GM18508 (cell line): ENCODE results near the gene PDHA1.
A peak's percentile ranks its signal among the peaks of the same experiment; 100 is the strongest.

Experiments used
- ATAC-seq: cut with Tn5 transposase; IDR thresholded peaks from one replicate; pipeline ENCODE4 v1.9.1; 2021; ENCODE audit warnings: moderate number of reproducible peaks; ENCODE audit not compliant: insufficient read depth, unreplicated experiment

PDHA1 gene

DNA sequence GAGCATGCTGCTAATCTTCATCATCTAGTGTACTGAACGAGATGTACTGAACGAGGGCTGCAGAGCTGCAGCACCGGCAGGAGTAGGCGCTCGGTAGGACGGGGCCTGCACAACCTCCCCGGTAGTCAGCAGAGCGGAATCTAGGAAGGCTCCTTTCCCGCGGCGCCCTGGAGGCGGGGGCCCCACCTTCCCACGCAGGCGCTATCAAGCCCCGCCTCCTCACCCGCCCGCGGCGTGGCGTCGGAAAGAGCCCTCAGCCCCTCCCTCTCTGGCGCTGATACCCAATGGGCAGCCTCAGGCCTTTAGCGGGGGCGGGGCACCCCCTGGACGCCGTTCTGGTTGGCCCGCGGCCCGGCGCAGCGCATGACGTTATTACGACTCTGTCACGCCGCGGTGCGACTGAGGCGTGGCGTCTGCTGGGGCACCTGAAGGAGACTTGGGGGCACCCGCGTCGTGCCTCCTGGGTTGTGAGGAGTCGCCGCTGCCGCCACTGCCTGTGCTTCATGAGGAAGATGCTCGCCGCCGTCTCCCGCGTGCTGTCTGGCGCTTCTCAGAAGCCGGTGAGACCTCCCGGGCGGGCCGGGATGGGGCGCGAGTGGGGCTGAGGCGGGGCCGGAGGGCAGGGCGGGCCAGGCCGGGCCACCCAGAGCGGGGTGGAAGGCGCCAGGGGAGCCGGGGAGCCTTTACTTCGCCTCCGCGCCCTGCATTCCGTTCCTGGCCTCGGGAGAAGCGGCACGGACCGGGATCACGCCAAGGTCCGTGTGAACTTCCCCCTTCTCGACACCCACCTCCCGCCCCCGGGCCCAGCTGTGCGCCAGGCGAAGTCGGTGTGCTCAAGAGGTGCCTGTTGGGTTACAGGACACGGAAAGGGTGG lies at the start of gene PDHA1:
Gene PDHA1 (plus strand): TSS at position 393 of the 874 bp plus-strand sequence. CDS start 111 bp downstream, at position 504.
- peak; percentile 90 for ATAC-seq

- ATAC-seq, result no peak
Measured at GRCh38 chrX:19303256-19303880, 40.4 kb upstream of the PDHA1 start.

DNA sequence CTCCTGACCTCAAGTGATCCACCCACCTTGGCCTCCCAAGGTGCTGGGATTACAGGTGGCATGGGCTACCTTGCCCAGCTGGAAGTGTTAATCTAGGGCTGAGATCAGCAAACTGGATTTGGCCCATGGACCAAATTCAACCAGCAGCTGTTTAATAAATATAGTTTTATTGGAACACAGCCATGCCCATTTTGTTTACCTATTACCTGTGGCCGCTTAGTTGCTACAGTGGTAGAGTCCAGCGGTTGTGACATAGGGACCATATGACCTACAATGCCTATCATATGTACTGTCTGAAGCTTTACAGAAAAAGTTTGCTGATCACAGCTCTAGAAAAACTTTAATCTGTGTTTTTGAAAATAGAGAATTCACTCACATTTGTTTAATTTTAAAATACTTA lies 17.2 kb upstream of the PDHA1 start:
- ATAC-seq, result no peak

DNA sequence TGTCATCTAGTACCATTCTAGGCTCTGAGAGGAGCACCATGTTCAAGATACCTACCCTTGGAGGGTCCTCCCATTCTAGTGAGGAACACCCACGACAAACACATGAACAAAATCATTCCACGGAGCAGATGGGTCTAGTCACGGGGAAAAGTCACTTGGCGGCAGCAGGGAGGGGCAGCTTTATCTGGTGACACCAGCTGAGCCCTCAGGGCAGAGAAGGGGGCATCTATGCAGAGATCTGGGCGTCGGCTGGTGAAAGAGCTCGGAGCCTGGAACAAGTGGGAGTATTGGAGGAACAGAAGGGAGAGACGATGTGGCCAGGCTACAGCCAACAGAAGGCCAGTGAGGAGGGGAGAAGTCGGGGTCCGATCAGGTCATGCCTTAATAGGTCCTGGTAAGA lies 11.9 kb upstream of the PDHA1 start:
- no peak for ATAC-seq

DNA sequence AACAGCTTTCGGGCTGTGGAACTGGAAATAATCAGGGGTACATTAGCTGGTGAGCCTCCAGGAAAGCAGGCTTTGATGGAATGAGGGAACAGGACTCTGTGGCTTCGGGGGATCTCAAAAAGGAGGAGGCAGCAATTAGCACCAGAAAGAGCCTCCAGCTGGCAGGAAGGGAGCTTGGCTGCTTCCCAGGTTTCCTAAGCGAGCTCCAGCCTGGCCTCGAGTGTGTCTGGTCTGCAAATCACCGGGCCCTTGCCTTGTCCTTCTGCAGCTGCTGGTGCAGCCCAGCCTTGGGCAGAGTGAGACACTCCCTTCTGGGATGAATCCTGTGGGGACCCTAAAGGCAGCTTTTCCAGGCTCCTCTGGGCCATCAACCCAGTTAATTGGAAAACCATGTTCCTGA lies 10.7 kb upstream of the PDHA1 start:
- ATAC-seq, result no peak

GRCh38 chrX:19334945-19335626 lies 8.6 kb upstream of the PDHA1 start:
- ATAC-seq, result no peak

DNA sequence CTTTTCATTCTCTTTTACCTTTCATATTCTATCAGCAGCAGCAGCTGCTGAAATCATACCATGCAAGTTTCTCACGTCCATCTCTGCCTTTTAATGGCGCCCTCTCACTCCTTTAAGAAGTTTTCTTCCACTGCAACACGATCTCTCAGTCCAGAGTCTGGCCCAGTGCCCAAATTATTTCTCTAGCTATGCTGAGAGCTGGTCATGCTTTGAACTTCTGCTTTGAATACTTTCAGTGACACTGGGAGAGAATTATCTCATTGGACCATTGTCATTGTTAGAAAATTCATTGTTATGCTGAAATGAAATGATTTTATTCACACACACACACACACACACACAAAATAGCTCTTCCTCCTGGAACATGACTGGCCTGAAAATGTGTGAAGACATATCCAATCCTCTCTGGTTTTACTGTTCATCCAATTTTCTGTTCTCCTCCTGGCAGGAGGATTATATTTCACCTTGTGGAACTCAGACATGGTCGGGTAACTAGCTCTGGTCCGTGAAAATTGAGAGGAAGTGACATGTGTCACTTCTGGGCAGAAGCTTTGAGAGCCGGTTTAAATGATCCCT lies 1.3 kb upstream of the PDHA1 start:
- ATAC-seq, result no peak

- ATAC-seq, result no peak
Measured at GRCh38 chrX:19343085-19343534, 617 bp upstream of the PDHA1 start.

DNA sequence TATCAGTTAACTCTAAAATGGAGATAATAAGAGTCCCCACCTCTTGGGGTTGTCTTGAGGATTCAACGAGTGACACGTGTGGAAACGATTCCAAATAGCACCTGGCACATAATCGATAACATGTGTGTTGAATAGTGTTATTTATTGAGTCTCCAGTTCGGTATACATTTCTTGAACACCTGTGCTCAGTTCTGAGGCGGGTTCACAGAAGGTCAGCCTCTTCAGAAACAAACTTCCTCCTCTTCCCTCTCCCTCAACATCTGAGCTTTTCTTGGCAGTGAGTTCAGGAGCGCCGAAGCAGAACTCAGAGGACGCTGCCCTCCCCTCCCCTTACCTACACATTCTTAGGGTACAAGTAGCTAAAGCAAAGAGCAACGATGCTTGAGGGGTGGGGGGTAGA lies 934 bp downstream of the PDHA1 start:
- no peak for ATAC-seq

DNA sequence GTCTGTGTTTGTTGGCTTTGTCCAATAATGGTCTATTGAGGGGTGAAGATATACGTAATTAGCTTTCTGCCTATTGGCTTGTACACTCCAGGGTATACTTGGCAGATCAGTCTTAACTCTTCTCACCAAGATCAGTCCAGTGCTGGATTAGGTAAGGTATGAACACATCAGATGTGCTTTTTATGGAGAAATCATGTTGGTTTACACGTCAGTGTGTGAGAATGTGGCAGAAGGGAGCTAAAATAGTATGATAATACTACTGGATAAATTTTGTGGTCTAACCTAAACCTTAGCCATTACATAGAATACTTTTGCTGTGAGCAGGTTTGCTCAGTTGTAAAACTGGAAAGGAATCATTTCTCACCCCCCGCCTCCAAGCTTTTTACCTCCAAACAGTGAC lies 4.2 kb downstream of the PDHA1 start:
- ATAC-seq, result no peak

DNA sequence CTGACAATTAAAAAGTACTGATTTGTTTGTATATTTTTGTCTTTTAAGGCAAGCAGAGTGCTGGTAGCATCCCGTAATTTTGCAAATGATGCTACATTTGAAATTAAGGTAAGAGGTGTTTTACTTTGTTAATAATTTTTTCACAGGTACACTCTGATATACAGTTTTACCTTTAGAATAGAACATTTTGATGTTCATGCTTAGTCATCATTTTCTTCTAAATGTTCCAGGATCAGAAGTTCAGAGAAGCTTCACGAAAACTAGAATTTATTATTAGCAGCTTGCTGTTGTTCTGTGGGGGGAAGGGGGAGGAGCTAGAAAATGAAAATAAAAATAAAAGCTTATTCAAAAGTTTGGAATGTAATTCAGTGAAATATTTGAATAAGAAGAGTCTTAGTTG lies 5.5 kb downstream of the PDHA1 start:
- no peak for ATAC-seq

GRCh38 chrX:19350941-19351384 lies 7.2 kb downstream of the PDHA1 start:
- ATAC-seq, result peak; percentile 80

GRCh38 chrX:19354625-19355024 lies 10.9 kb downstream of the PDHA1 start:
- no peak for ATAC-seq

- ATAC-seq, result no peak
Measured at GRCh38 chrX:19358521-19358920, 14.8 kb downstream of the PDHA1 start.

DNA sequence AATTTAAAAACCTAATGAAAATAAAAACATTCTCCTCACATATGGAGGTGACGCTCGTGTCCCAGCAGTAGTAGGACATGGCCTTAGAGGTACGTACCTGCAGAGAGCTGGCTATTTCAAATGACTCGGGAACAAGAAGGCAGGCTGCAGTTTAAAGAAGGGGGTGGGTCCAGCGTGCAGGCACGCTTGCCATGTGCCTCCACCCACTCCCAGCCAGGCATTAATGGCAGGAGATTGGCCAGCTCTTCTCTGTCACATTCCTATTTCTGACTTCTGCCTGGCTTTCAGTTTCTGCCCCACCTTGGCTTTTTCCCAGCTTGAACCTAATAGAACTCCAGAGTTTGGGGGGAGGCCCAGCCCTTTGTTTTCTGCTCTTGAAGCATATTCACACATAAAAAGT lies 17.2 kb downstream of the PDHA1 start:
- no peak for ATAC-seq

DNA sequence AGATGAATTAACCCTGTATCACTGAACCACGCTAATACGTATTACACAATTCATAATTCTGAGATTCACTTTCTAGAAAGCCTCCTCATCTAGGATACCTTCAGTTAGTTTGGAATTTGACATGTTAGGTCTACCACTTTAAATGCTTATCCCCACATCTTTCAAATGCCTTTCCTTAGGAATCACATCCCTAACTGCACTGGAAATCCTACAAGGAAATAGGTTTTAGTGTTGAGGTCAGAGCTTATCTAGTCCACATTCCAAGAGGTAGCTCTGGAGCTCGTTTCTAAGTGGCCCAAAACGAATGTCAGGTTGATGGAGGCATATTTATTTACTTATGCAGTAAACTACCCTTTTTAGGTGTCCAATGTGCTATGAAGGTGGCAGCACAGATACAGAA lies 18.0 kb downstream of the PDHA1 start:
- no peak for ATAC-seq

DNA sequence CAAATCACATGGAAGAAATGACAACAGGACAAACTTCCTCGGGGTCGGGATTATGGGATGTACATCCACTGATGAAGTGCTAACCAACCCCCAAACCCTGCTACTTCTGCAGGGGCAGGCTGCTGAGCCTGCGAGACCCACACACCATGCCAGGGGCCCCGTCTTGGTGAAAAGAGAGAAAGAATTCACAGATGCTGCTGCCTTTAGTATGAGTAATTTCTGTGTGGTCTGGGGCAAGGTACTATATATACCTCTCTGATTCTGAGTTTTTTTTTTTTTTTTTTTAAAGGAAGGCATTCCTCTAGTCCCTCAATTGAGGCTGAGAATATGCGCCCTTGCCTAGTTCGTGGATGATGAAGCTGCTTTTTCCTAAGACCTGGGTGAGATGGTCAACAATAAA lies 24.8 kb downstream of the PDHA1 start:
- ATAC-seq, result no peak

DNA sequence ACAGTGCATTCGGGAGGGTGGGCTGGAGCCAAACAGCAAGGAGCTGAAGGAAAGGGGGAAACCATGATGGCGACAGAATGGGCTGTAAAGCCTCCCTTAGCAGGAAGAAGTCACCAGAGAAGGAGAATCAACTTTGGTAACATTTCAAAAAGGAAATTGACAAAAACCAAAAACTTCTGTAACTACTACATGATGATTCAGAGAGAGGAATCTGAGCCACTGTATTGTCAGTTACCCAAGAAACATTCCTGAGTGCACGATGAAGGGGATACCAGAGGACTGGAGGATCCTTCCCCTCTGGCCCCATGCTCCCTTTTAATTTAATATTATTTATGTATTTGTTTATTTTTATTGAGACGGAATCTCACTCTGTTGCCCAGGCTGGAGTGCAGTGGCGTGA lies 26.3 kb downstream of the PDHA1 start:
- ATAC-seq, result no peak

DNA sequence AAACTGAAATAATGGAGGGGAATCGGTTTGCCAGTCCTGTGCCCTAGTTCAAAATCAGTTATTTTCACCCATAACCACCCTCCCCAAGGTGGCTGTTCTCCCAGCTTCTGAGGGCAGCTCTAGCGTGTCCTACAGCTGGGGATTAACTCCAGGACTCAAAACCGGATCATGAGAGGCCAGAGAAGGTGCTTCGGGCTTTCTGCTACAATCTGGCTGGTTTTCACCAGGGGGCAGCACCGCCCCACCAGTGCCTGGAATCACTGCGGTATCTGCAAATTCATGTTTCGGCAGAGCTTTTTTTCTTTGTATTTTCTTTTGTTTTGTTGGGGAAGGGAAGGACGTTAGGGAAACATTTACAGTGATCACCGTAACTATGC lies 28.4 kb downstream of the PDHA1 start:
- ATAC-seq, result no peak

GRCh38 chrX:19372547-19373331 lies 29.0 kb downstream of the PDHA1 start:
- ATAC-seq, result no peak
